IMR-90 (cell line): ENCODE results near the gene EHMT1. TPM values are rescaled to one million over a fixed set of nuclear protein-coding genes. Genes with fewer than 3 reads are reported as not detected.
A peak's percentile ranks its signal among the peaks of the same experiment; 100 is the strongest.

ENCODE experiments used
- ATAC-seq: fragments of 200-7000 bp; cut with Tn5 transposase; 2 replicates; pipeline ENCODE4 v1.9.1; 2020; ENCODE audit warnings: low read depth, mild to moderate bottlenecking, moderate library complexity
- BruUV-seq: library from RNA; stranded (reverse); fragments of 400-500 nt; replicated peaks from 2 replicates; lab custom pipeline; 2021; lab: Mats Ljungman, UMichigan
- CTCF ChIA-PET: fragments of 300-600 bp; formaldehyde crosslinking; extraction: SDS; loops from one replicate; lab custom pipeline; 2021; ENCODE audit warnings: antibody characterized with exemption; lab: Yijun Ruan, JAX
- POLR2A ChIA-PET: fragments of 300-600 bp; sonication (Branson Sonifier 250); formaldehyde crosslinking; loops from one replicate; lab custom pipeline; 2022; ENCODE audit warnings: antibody characterized with exemption; ENCODE audit not compliant: unreplicated experiment; lab: Charles Lee
- DNase-seq: peaks from one replicate; pipeline ENCODE4 v3.0.0; 2013
- H2AFZ ChIP-seq: replicated peaks from 2 replicates; pipeline ENCODE3; 2013; ENCODE audit warnings: low read length, mild to moderate bottlenecking; ENCODE audit not compliant: poor library complexity
- H2AK5ac ChIP-seq: 2 replicates; pipeline ENCODE4 v1.6.1; 2013; ENCODE audit warnings: low read depth, low read length, inconsistent platforms
- H2AK9ac ChIP-seq: replicated peaks from 2 replicates; pipeline ENCODE3; 2013; ENCODE audit warnings: mild to moderate bottlenecking, low read depth, low read length, moderate library complexity; ENCODE audit not compliant: poor library complexity
- H2BK120ac ChIP-seq: 2 replicates; pipeline ENCODE4 v1.6.1; 2013; ENCODE audit warnings: low read depth, low read length, inconsistent platforms
- H2BK15ac ChIP-seq: 3 replicates; pipeline ENCODE4 v1.6.1; 2013; ENCODE audit warnings: low read depth, low read length, inconsistent platforms
- H2BK20ac ChIP-seq: 2 replicates; pipeline ENCODE4 v1.6.1; 2013; ENCODE audit warnings: low read depth, mild to moderate bottlenecking, inconsistent platforms, low read length, moderate library complexity
- H2BK5ac ChIP-seq: 2 replicates; pipeline ENCODE4 v1.6.1; 2013; ENCODE audit warnings: mild to moderate bottlenecking, low read depth, low read length, inconsistent platforms; ENCODE audit not compliant: poor library complexity, severe bottlenecking
- H3K14ac ChIP-seq: replicated peaks from 2 replicates; pipeline ENCODE4 v1.6.1; 2013; ENCODE audit warnings: low read depth, low read length, inconsistent platforms
- H3K18ac ChIP-seq: 2 replicates; pipeline ENCODE4 v1.6.1; 2013; ENCODE audit warnings: low read depth, low read length, control low read depth
- H3K23ac ChIP-seq: 2 replicates; pipeline ENCODE4 v1.6.1; 2013; ENCODE audit warnings: low read depth, low read length, inconsistent platforms
- H3K27ac ChIP-seq: 2 replicates; pipeline ENCODE4 v1.5.1; 2013; ENCODE audit warnings: mild to moderate bottlenecking, control low read depth, low read length; ENCODE audit not compliant: insufficient read depth
- H3K27me3 ChIP-seq: 2 replicates; pipeline ENCODE4 v1.6.1; 2013; ENCODE audit warnings: low read length; ENCODE audit not compliant: control insufficient read depth, insufficient read depth
- H3K36me3 ChIP-seq: 2 replicates; pipeline ENCODE4 v1.6.1; 2013; ENCODE audit warnings: low read length, mixed read lengths; ENCODE audit not compliant: control insufficient read depth, insufficient read depth
- H3K4ac ChIP-seq: 2 replicates; pipeline ENCODE4 v1.6.1; 2013; ENCODE audit warnings: low read depth, low read length, inconsistent platforms
- H3K4me1 ChIP-seq: 2 replicates; pipeline ENCODE4 v1.6.1; 2013; ENCODE audit warnings: low read length, mixed read lengths; ENCODE audit not compliant: control insufficient read depth, insufficient read depth
- H3K4me2 ChIP-seq: 2 replicates; pipeline ENCODE4 v1.6.1; 2013; ENCODE audit warnings: low read depth, mild to moderate bottlenecking, control low read depth, low read length, moderate library complexity
- H3K4me3 ChIP-seq: 2 replicates; pipeline ENCODE4 v1.5.1; 2013; ENCODE audit warnings: low read depth, mild to moderate bottlenecking, control low read depth, low read length, moderate library complexity; ENCODE audit not compliant: insufficient read depth
- H3K56ac ChIP-seq: 2 replicates; pipeline ENCODE4 v1.6.1; 2013; ENCODE audit warnings: low read length, inconsistent platforms; ENCODE audit not compliant: insufficient read depth; ENCODE audit errors: extremely low read depth
- H3K79me1 ChIP-seq, 2 experiments: 2 replicates each; pipeline ENCODE4 v1.6.1; 2013; ENCODE audit warnings: low read length in 2 of 2, inconsistent platforms in 1 of 2, low read depth in 1 of 2
- H3K9ac ChIP-seq: 2 replicates; pipeline ENCODE4 v1.6.1; 2013; ENCODE audit warnings: low read depth, low read length, control low read depth
- H3K9me1 ChIP-seq: 2 replicates; pipeline ENCODE4 v1.6.1; 2013; ENCODE audit warnings: low read length, inconsistent platforms; ENCODE audit not compliant: insufficient read depth
- H3K9me3 ChIP-seq: 2 replicates; pipeline ENCODE4 v1.6.1; 2013; ENCODE audit warnings: low read length; ENCODE audit not compliant: control insufficient read depth, insufficient read depth
- H4K20me1 ChIP-seq: 2 replicates; pipeline ENCODE4 v1.6.1; 2013; ENCODE audit warnings: low read length, inconsistent platforms; ENCODE audit not compliant: insufficient read depth
- H4K5ac ChIP-seq: 2 replicates; pipeline ENCODE4 v1.6.1; 2013; ENCODE audit warnings: mild to moderate bottlenecking, low read depth, low read length, control low read depth
- H4K8ac ChIP-seq, 2 experiments: 2 replicates each; pipeline ENCODE4 v1.6.1; 2013; ENCODE audit warnings: low read depth in 2 of 2, low read length in 2 of 2, control low read depth in 1 of 2, inconsistent platforms in 1 of 2
- H4K91ac ChIP-seq: 2 replicates; pipeline ENCODE4 v1.6.1; 2013; ENCODE audit warnings: low read depth, low read length, inconsistent platforms; ENCODE audit not compliant: insufficient read depth
- CEBPB ChIP-seq: IDR thresholded peaks from 2 replicates; pipeline ENCODE4 v1.6.1; 2012; ENCODE audit warnings: low read depth, low read length, improper control_type of control experiment
- CHD1 ChIP-seq: IDR thresholded peaks from 2 replicates; pipeline ENCODE4 v1.6.1; 2012; ENCODE audit warnings: low read depth, low read length, improper control_type of control experiment
- FOS ChIP-seq: fragments of 150-350 bp; IDR thresholded peaks from 2 replicates; pipeline ENCODE4 v1.6.1; 2016; ENCODE audit warnings: low read depth, low read length
- MAFK ChIP-seq: IDR thresholded peaks from 2 replicates; pipeline ENCODE4 v1.6.1; 2012; ENCODE audit warnings: low read depth, low read length, improper control_type of control experiment
- RCOR1 ChIP-seq: IDR thresholded peaks from 2 replicates; pipeline ENCODE4 v1.6.1; 2012; ENCODE audit warnings: mild to moderate bottlenecking, low read length, improper control_type of control experiment; ENCODE audit not compliant: insufficient replicate concordance
- WGBS, 2 experiments: methylation state at CpG; one replicate each; pipeline versions ENCODE4 v1.1.5 to v1.1.7; 2013; ENCODE audit warnings: missing lambda C conversion rate in 2 of 2; ENCODE audit not compliant: insufficient read length in 1 of 2; ENCODE audit errors: extremely low coverage in 2 of 2; 5-methylcytosine and 5-hydroxymethylcytosine counted together
- dilution Hi-C: fragments of 300-500 bp; cut with HindIII; formaldehyde crosslinking; loops from one replicate; pipeline ENCODE4 v1.14.3; 2018; ENCODE audit warnings: low sequenced_read_pairs; ENCODE audit not compliant: unreplicated experiment
- in situ Hi-C: fragments of 300-500 bp; cut with MboI; formaldehyde crosslinking; loops from 3 replicates; pipeline ENCODE4 v1.14.3; 2019; ENCODE audit warnings: low sequenced_read_pairs, inconsistent platforms, mixed read lengths
- intact Hi-C: fragments of 100-400 bp; cut with micrococcal nuclease; formaldehyde crosslinking; loops from 2 replicates; pipeline ENCODE4 v1.10.0; 2022
- polyA plus RNA-seq, 3 experiments: library from polyadenylated mRNA; depleted of rRNA; stranded (reverse); fragments of >200 nt; gene quantifications; 2 replicates each; pipeline ENCODE4 v1.2.3, GENCODE V29; 2012; ENCODE audit warnings: low replicate concordance in 1 of 3
- total RNA-seq: library from RNA; depleted of rRNA; stranded (reverse); fragments of >200 nt; gene quantifications from 2 replicates; pipeline ENCODE4 v1.2.3, GENCODE V29; 2012

The EHMT1 gene
- total and polyA plus RNA-seq, 2 of the 4 experiments (the other 2 are of a cell fraction) = 32.8 to 35.1 TPM

GRCh38 chr9:137742698-137743097 is 123.9 kb downstream of the EHMT1 start:
- no peak overlapping the region for H2AFZ ChIP-seq
- TF ChIP-seq CHD1 = no peak
- TF ChIP-seq FOS = no peak
- no peak for TF ChIP-seq MAFK
- 0 out of 2 replicates have a peak, but pooled peaks have one; percentile 1 for TF ChIP-seq CEBPB
- no peak for TF ChIP-seq RCOR1
- dilution Hi-C loops = no loop called here
- no peak overlapping the region for H3K4me2 ChIP-seq
- H2BK20ac ChIP-seq = no peak overlapping the region
- no peak overlapping the region for H3K4ac ChIP-seq
- no peak overlapping the region for H3K18ac ChIP-seq
- H2BK5ac ChIP-seq = no peak overlapping the region
- H3K4me3 ChIP-seq = no peak overlapping the region
- no peak overlapping the region for H2AK9ac ChIP-seq
- no peak overlapping the region for H4K91ac ChIP-seq
- in situ Hi-C loops = no loop called here
- ATAC-seq = peak; percentile 49
- ChIA-PET CTCF (no interaction called here), POLR2A (no interaction called here)
- H4K20me1 ChIP-seq = peaks cover 17% of the 10 kb centered on the region
- peaks cover 17 to 51% of the 10 kb centered on the region in 2 experiments for H3K79me1 ChIP-seq
- H2AK5ac ChIP-seq = no peak overlapping the region
- peak; percentile 16 for DNase-seq
- H4K5ac ChIP-seq = no peak overlapping the region
- H3K4me1 ChIP-seq = peaks cover 2% of the 10 kb centered on the region
- no peak overlapping the region for H3K27ac ChIP-seq
- H2BK15ac ChIP-seq = no peak overlapping the region
- H3K9me1 ChIP-seq = peaks cover 10% of the 10 kb centered on the region
- no peaks in the 10 kb centered on the region for H3K27me3 ChIP-seq
- no peak overlapping the region for H2BK120ac ChIP-seq
- H3K9me3 ChIP-seq = no peaks in the 10 kb centered on the region
- H4K8ac ChIP-seq = no peak overlapping the region
- H3K56ac ChIP-seq = no peak overlapping the region
- intact Hi-C loops = no loop called here
- no peak overlapping the region for H3K23ac ChIP-seq
- no peak overlapping the region for H3K14ac ChIP-seq
- 75% methylated on average over 1 of the region's 7 CpGs; no CpG with 5 or more reads in 1 of the 2 experiments for WGBS, 2 experiments
- H3K36me3 ChIP-seq = peaks cover 20% of the 10 kb centered on the region
- no TSS peak for BruUV-seq
- H3K9ac ChIP-seq = no peak overlapping the region
